ENCODE measurements around the gene TMEM256.

DNA sequence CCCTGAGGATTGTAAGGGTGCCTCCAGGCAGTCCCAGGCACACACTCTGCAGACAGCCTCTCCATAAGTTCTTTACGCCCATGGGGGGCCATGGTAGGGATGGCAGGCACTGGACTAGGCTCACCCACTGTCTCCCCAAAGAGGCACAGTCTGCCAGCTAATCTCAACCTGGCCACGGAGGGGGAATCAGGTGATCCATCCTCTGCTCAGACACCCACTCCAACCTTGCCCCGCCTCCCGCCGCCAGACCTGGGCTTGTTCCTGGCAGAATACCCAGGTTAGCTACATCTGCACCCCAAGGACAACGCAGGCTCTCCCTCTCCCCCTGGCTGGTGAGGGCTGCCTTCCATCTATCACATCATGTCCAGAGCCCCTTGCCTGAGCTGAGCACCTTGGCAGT is 5.0 kb upstream of the TMEM256 start:
- TF ChIP-seq, protein P1, sequence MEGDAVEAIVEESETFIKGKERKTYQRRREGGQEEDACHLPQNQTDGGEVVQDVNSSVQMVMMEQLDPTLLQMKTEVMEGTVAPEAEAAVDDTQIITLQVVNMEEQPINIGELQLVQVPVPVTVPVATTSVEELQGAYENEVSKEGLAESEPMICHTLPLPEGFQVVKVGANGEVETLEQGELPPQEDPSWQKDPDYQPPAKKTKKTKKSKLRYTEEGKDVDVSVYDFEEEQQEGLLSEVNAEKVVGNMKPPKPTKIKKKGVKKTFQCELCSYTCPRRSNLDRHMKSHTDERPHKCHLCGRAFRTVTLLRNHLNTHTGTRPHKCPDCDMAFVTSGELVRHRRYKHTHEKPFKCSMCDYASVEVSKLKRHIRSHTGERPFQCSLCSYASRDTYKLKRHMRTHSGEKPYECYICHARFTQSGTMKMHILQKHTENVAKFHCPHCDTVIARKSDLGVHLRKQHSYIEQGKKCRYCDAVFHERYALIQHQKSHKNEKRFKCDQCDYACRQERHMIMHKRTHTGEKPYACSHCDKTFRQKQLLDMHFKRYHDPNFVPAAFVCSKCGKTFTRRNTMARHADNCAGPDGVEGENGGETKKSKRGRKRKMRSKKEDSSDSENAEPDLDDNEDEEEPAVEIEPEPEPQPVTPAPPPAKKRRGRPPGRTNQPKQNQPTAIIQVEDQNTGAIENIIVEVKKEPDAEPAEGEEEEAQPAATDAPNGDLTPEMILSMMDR (conservative IDR thresholded peaks at IDR 0.05; ENCODE audit: low read depth, low read length), result no peak
- TF ChIP-seq EZH2 (IDR thresholded peaks at IDR 0.05; ENCODE audit: borderline replicate concordance, low read depth, low read length, poor library complexity, severe bottlenecking), result no peak

Data from A673 (cell line).